COR-L47 (cell line): ENCODE results near the gene GALC.

Experiments
- DNase-seq: peaks from one replicate; lab custom pipeline; 2025; lab: John Stamatoyannopoulos, UW

The GALC gene

DNA sequence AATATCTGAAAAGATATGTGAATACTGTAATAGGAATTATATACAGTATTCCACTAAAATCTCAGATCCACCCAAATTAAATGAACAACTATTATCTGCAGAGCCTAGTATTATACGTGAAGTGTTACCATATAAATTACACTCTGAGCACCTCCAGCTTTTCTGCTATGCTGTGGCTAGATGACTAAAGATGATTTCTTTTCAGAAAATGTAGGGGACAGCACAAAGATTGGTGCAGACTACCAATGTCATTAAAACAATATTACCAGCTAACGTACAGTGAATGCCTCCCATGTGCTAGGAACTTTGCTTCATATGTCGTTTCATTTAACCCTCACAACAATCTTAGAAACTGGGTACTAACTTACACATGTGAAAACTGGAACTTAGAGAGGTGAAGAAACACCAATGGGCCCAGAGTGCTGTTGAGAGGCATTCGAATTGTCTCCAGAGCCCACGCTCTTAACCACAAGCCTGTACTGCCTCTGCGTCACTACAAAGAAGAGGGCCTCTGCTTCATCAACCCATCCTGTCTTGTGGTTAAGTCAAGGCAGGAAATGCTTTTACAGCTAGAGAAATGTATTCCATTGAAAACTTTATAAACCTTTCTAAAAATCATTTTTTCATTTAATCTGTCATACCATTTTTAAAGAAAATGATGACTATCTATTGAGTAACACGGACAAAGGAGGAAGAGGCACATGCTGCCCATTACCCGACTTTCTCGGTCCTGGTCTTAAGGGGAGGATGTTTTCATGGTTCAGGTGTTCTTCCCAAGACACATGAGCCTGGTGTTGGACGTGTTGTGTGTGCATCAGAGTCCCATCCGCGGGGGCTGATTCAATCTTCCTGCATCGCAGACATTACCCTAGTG lies 13.2 kb upstream of the GALC start:
- DNase-seq = no peak

- DNase-seq = no peak
Measured at GRCh38 chr14:88005050-88005481, 12.1 kb upstream of the GALC start, which contains the start of gene GPR65. Gene GPR65 (plus strand): TSS chr14:88005135. CDS start chr14:88010848, 5,713 bp downstream.

DNA sequence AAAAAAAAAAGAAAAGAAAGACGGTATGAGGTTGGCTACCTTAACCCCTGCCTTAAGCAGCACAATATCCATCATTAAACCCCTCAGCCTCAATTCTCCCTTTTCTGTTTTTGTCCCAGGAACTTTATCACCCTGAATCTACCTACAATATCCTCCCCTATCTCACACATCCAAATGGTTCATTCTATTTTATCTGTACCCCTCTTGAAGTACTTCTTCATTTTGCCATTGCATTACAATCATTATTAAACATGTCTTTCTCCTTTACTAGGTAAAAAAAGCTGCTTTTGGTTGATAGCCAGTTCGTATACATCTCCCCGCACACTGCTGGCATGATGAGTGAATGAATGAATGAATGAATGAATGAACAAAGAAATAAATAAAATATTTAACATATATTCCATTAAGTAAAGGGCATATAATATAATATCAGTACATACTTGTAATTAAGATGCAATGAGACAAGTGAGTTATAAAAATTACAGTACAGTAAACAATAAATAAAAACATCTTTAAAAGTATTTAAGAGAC lies 11.6 kb upstream of the GALC start:
- DNase-seq = no peak

DNA sequence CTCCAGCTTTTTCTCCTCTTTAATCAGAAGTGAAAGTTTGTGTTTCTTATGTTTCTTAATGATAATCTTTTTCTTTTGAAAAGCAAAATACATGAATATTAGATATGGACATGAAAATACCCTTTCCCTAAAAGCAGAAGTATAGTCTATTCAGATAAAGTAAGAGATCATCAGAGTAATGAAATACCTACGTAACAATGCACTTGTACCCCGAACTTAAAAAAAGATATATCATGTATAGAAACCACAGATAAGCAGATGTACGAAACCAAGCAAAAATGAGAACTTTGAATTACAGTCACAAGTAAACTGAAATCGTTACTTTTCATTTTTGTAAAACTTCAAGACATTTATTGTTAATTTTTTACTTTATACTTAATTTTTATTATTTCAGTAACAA lies 10.4 kb upstream of the GALC start:
- DNase-seq = no peak

DNA sequence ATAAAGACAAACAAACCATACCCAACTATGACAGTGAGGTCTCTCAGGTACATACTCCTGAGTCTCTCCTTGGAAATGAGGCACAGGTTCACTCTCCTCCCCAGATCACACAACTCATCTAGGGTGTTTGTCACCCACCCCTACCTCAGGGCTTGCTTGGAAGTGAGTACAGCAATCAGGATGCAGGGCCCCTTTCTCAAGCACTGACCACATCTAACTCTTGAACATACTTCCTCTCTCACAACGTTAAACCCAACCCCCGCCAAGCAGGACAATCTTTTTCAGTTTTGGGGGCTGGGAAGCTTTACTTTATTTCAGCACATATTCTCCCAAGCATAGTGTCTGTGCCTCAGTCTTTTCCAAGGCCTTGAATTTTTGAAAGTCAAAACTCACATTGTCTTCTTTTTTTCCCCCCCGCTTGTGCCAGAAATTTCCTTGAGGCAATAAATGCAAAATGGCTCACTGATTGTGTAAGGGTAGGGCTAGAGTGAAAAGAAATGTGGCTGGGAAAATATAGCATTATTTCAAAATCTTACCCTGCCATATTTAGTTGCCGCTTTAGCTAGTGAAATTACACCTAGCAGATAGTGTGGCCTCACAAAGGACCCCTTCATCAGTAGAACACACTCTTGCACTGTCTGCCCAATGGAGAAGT lies 9.6 kb upstream of the GALC start:
- no peak for DNase-seq

GRCh38 chr14:87999277-87999676 lies 6.3 kb upstream of the GALC start:
- DNase-seq = no peak

DNA sequence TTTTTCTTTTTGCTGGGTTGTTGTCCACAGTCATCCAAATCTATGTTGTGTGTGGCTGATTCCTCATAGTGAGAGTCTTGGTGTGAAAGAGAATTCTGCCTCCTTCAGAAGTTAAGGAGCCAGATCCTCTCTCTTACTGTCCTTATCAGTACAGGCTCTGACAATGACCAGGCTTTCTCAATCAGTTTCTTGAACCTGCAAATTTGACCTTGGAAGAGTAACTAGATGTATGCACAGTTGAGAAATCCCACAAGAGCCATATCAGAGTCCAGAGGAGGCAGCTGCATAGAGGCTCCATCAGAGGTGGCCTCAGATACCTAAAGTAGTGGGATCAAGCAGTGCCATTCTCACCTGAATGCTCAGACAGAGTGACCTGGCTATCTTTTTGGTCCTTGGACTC lies 5.5 kb upstream of the GALC start:
- DNase-seq = no peak

DNA sequence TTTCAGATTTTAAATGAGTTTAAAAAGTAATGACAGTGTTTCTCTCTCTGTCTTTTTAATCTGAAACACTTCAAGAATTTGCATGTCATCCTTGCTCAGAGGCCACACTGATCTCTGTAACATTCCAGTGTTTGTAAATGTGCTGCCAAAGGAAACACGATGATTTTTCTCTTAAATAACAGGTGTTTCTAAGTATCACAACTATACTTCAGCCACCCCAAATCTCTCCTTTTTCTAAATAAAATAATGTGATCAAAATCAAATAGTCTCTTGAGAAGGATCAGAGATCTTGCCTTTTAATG lies 3.3 kb upstream of the GALC start:
- no peak for DNase-seq

GRCh38 chr14:87995500-87996290 lies 2.7 kb upstream of the GALC start:
- DNase-seq = no peak

GRCh38 chr14:87994974-87995373 lies 2.0 kb upstream of the GALC start:
- DNase-seq = no peak

DNA sequence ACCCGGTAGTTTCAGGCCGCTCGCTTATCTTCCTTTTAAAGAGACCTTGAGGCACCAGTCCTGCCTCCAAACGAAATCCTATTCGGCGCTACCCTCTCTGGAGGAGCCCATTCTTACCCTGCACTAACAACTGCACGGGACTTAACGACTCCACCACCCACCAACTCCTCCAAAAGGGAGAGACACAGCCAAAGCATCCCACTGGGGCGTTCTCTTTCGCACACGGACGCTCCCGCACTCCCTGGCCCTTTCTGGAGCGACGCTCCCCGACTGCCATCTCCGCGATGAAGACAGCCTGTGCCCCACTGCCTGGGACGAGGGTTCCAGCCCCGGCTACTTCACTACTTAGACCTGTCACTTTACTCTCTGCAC lies 650 bp downstream of the GALC start:
- no peak for DNase-seq

- no peak for DNase-seq
Measured at GRCh38 chr14:87990682-87991081, 2.3 kb downstream of the GALC start.

DNA sequence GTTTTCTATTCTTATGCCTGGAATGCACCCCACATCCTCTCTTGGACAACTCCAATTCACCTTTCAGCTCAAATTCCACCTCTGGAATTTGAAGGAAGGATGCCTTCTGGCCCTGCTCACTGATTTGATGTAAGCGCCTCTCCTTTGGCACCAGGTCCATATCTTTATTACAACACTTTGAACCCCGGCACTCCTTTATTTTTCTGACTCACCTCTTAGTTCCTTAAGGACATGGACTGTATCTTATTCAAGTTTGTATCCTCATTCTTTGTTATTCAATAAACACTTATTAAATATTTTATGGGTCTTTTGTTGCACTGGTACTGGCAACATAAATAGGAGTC lies 3.1 kb downstream of the GALC start:
- DNase-seq = no peak

- DNase-seq = no peak
Measured at GRCh38 chr14:87989221-87989955, 3.6 kb downstream of the GALC start.

- DNase-seq = no peak
Measured at GRCh38 chr14:87979689-87980088, 13.3 kb downstream of the GALC start.

DNA sequence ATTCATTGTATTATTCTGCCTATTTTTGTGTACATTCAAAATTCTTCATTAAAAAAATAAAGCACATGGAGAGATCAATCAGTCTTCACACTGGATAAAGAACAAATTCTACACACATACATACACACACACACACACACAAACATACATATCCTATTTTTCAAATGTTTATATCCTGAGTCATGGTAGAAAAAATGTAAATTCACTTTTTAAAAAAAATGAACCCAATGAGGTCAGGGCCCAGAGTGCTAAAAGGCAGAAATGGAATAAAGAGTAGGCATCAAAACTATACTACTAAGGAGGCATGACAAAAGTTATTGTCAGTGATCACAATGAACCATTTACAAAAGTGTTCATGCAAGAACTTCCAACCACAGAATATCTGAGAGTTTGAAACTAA lies 17.3 kb downstream of the GALC start:
- DNase-seq = no peak

DNA sequence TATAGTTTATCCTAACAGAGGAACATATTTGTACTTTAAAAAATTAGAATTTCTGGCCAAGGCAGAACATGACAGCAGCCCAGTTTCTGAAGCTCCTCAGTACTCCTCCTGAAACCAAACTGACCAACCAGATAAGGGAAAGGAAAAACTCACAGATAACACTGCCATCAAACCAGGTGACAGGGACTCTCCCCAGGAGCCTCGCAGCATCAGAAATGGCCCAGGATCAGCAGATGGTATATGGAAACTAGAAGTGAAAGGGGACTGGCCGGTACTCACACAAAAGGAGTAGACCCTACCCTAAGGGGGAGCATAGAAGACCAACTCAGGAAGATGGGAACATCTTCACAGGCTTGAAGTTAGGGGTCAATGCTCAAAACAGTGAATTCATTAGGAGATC lies 22.0 kb downstream of the GALC start:
- DNase-seq = no peak

DNA sequence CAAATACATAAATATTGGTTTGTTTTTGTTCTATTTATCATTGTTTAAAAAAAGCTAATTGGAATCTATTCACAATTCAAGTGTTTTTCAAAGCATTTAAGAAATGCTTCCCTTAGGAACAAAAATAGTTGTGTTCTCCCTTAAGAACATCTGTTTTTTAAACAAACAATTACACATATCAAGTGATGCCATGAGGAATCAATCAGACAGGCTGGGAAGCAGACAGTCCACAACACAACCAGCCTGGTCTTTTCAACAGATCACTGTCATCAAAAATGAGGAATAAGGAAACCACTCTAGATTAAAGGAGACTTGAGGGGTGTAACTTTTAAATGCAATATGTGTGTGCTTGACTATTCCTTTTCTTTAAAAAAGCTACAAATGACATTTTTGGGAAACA lies 25.5 kb downstream of the GALC start:
- DNase-seq = no peak

DNA sequence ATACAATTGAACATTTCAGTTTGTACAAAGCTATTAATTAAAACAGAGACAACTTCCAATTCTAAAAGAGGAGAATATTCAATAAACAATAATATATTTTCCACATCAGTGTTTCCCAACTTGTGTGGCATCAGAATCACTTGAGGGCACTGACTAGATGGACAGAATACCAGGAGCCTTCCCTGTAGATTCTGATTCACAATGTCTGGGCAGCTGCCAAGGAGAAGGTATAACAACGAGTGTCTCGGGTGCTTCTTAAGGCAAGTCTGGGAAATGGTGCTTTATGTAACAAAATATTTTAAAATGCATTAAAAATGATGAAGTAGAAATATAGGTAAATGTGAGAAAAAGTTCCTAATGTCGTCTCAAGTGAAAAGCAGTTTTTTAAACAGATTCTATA lies 26.2 kb downstream of the GALC start:
- DNase-seq = no peak

DNA sequence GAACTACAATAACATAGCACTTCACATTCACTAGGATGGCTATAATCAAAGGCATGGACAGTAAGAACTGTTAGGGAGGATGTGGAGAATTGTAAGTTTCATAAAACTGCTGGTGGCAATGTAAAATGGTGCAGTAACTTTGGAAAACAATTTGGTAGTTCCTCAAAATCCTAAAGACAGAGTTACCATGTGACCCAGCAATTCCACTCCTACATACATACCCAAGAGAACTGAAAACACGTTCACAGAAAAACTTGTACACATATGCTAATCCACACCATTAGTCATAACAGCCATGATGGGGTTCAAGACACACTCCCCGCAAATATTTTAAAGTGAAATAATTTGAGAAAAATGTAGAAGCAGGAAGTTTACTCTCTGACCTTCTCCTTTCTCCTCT lies 31.7 kb downstream of the GALC start:
- DNase-seq = no peak

DNA sequence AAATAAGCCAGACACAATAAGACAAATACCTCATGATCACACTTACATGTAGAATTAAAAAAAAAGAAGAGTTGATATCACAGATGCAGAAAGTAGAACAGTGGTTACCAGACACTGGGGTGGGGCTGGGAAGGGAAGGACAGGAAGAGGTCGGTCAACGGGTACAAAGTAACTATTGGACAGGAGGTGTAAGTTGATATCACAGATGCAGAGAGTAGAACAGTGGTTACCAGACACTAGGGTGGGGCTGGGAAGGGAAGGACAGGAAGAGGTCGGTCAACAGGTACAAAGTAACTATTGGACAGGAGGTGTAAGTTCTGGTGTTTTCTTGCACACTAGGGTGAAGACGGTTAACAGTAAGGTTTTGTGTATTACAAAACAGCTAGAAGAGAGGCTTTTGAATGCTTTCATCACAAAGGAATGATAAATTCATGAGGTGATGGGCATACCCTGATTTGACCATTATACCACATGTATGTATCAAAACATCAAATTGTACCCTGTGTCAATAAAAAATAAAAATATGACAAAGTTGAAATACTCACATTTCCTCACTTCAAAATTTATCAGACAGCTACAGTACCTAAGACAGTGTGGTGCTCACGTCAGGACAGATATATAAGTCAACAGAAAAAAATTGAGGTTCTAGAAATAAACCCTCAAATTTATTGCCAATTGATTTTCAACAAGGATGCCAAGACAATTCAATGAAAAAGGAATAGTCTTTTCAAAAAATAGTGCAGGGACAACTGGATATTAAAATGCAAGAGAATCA lies 32.8 kb downstream of the GALC start:
- no peak for DNase-seq
